Liver (tissue), 9 donors: ENCODE measurements around the gene KPNA4. TPM values are rescaled to one million over a fixed set of nuclear protein-coding genes. Genes with fewer than 3 reads are reported as not detected.

ENCODE experiments used
- DNase-seq: peaks from one replicate; pipeline ENCODE4 v3.0.0-alpha.2; 2017; ENCODE audit warnings: low spot score
- H3K27ac ChIP-seq, 2 donors: one replicate each; pipeline ENCODE4 v1.7.0; 2013; ENCODE audit warnings: inconsistent platforms in 2 of 2, low read length in 2 of 2, control low read depth in 1 of 2, low read depth in 1 of 2, mild to moderate bottlenecking in 1 of 2
- H3K27me3 ChIP-seq, 4 donors: one replicate each; pipeline versions ENCODE4 v1.6.1 to v1.7.0; 2013; ENCODE audit warnings: low read length in 3 of 4, inconsistent platforms in 1 of 4, mild to moderate bottlenecking in 1 of 4, moderate library complexity in 1 of 4; ENCODE audit not compliant: control insufficient read depth in 4 of 4, insufficient read depth in 4 of 4
- H3K36me3 ChIP-seq, 4 donors: one replicate each; pipeline versions ENCODE4 v1.6.1 to v1.7.0; 2013; ENCODE audit warnings: low read length in 3 of 4, mild to moderate bottlenecking in 3 of 4, low read depth in 1 of 4, moderate library complexity in 1 of 4; ENCODE audit not compliant: control insufficient read depth in 4 of 4, insufficient read depth in 3 of 4
- H3K4me1 ChIP-seq, 4 donors: one replicate each; pipeline versions ENCODE4 v1.6.1 to v1.7.0; 2013; ENCODE audit warnings: low read length in 3 of 4, mild to moderate bottlenecking in 3 of 4, moderate library complexity in 1 of 4; ENCODE audit not compliant: control insufficient read depth in 4 of 4, insufficient read depth in 4 of 4
- H3K4me3 ChIP-seq, 3 donors: one replicate each; pipeline versions ENCODE4 v1.6.1 to v1.7.0; 2013; ENCODE audit warnings: low read length in 3 of 3, control low read depth in 1 of 3, low read depth in 1 of 3, mild to moderate bottlenecking in 1 of 3
- H3K9ac ChIP-seq, 2 donors: one replicate each; pipeline ENCODE4 v1.7.0; 2013; ENCODE audit warnings: low read length in 2 of 2, mild to moderate bottlenecking in 2 of 2, moderate library complexity in 2 of 2, control low read depth in 1 of 2, low read depth in 1 of 2
- H3K9me3 ChIP-seq, 4 donors: one replicate each; pipeline versions ENCODE4 v1.6.1 to v1.7.0; 2013; ENCODE audit warnings: low read length in 3 of 4; ENCODE audit not compliant: control insufficient read depth in 4 of 4
- ATF3 ChIP-seq: IDR thresholded peaks from 2 replicates; pipeline ENCODE4 v1.6.1; 2016; ENCODE audit warnings: antibody characterized with exemption
- CTCF ChIP-seq: fragments of 150-350 bp; IDR thresholded peaks from 2 replicates; pipeline ENCODE4 v1.5.1; 2017; ENCODE audit warnings: improper control_type of control experiment, low read depth, low read length; ENCODE audit not compliant: missing input control
- EGR1 ChIP-seq, 2 donors: IDR thresholded peaks; 2 replicates each; pipeline ENCODE4 v1.6.1; 2016 to 2018; ENCODE audit warnings: antibody characterized with exemption in 2 of 2, low read depth in 2 of 2
- FOXA1 ChIP-seq: IDR thresholded peaks from 2 replicates; pipeline ENCODE4 v1.6.1; 2016; ENCODE audit warnings: antibody characterized with exemption
- FOXA2 ChIP-seq: IDR thresholded peaks from 2 replicates; pipeline ENCODE4 v1.6.1; 2016; ENCODE audit warnings: antibody characterized with exemption
- GABPA ChIP-seq, 2 donors: IDR thresholded peaks in 1 of 2; conservative IDR thresholded peaks in 1 of 2; 2 replicates each; pipeline ENCODE4 v1.6.1; 2016; ENCODE audit warnings: antibody characterized with exemption in 2 of 2, mild to moderate bottlenecking in 1 of 2, moderate library complexity in 1 of 2
- HNF4A ChIP-seq, 2 donors: conservative IDR thresholded peaks; 2 replicates each; pipeline ENCODE4 v1.6.1; 2016; ENCODE audit warnings: antibody characterized with exemption in 2 of 2, mild to moderate bottlenecking in 2 of 2
- HNF4G ChIP-seq: IDR thresholded peaks from 2 replicates; pipeline ENCODE4 v1.6.1; 2016; ENCODE audit warnings: antibody characterized with exemption
- JUND ChIP-seq, 2 donors: IDR thresholded peaks; 2 replicates each; pipeline ENCODE4 v1.6.1; 2016; ENCODE audit warnings: antibody characterized with exemption in 2 of 2
- MAX ChIP-seq: IDR thresholded peaks from 2 replicates; pipeline ENCODE4 v1.6.1; 2016; ENCODE audit warnings: antibody characterized with exemption
- NR2F2 ChIP-seq: IDR thresholded peaks from 2 replicates; pipeline ENCODE4 v1.6.1; 2016; ENCODE audit warnings: antibody characterized with exemption
- RAD21 ChIP-seq, 2 donors: IDR thresholded peaks; 2 replicates each; pipeline ENCODE4 v1.6.1; 2016; ENCODE audit warnings: antibody characterized with exemption in 2 of 2, mild to moderate bottlenecking in 2 of 2
- REST ChIP-seq: IDR thresholded peaks from 2 replicates; pipeline ENCODE4 v1.6.1; 2016; ENCODE audit warnings: antibody characterized with exemption, mild to moderate bottlenecking
- RXRA ChIP-seq, 2 donors: IDR thresholded peaks; 2 replicates each; pipeline ENCODE4 v1.6.1; 2017 to 2018; ENCODE audit warnings: antibody characterized with exemption in 2 of 2, mild to moderate bottlenecking in 1 of 2
- SP1 ChIP-seq: IDR thresholded peaks from 2 replicates; pipeline ENCODE4 v1.6.1; 2018; ENCODE audit warnings: antibody characterized with exemption, mild to moderate bottlenecking
- TAF1 ChIP-seq: conservative IDR thresholded peaks from 2 replicates; pipeline ENCODE4 v1.6.1; 2016; ENCODE audit warnings: antibody characterized with exemption, mild to moderate bottlenecking
- YY1 ChIP-seq: IDR thresholded peaks from 2 replicates; pipeline ENCODE4 v1.6.1; 2016; ENCODE audit warnings: antibody characterized with exemption, mild to moderate bottlenecking
- ZBTB33 ChIP-seq: IDR thresholded peaks from 2 replicates; pipeline ENCODE4 v1.6.1; 2016; ENCODE audit warnings: antibody characterized with exemption
- WGBS: extraction: QIAGEN DNeasy Blood & Tissue Kit; methylation state at CpG from one replicate; pipeline ENCODE4 v1.1.7; 2013; 5-methylcytosine and 5-hydroxymethylcytosine counted together
- polyA plus RNA-seq, 2 donors: library from polyadenylated mRNA; stranded (reverse) in 1 of 2; unstranded in 1 of 2; fragments of 200-250 nt in 1 of 2; fragments of >200 nt in 1 of 2; fragmentation: Nextera tagmentation in 1 of 2; extraction: Ambion mirVana in 1 of 2; gene quantifications; one replicate each; pipeline versions ENCODE4 v1.2.1 to v1.2.3, GENCODE V29; 2013 to 2015
- total RNA-seq, 2 donors: library from RNA; depleted of rRNA; stranded (reverse); fragments of >200 nt; gene quantifications; one replicate each; pipeline ENCODE4 v1.2.3, GENCODE V29; 2014
- donor health status: healthy.
- donor health status: healthy.
- donor health status: healthy.
- donor health status: healthy.
- donor health status: healthy.

Gene KPNA4
- total and polyA plus RNA-seq, 4 donors = 6.1 to 14.1 (median 10.3) TPM

- TF ChIP-seq FOXA1 = peak; percentile 26
Measured at GRCh38 chr3:160601288-160601687, 35.9 kb upstream of the KPNA4 start (continued).

GRCh38 chr3:160598865-160599264 lies 33.5 kb upstream of the KPNA4 start:
- Histone ChIP-seq H3K9me3 (no peaks in the 10 kb centered on the region), H3K4me1 (peaks cover 5 to 31% (median 29%) of the 10 kb centered on the region in 4 donors), H3K9ac (no peak overlapping the region), H3K27me3 (no peaks in the 10 kb centered on the region), H3K36me3 (no peaks in the 10 kb centered on the region), H3K4me3 (no peak overlapping the region), H3K27ac (peak overlapping the region; percentile 77 to 89)
- no peak for DNase-seq
- WGBS = 32% methylated on average over 2 of the region's 2 CpGs
- TF ChIP-seq TAF1 (no peak), GABPA (IDR thresholded peaks at IDR 0.05 in 1 of 2, conservative IDR thresholded peaks at IDR 0.05 in 1 of 2) (no peak), FOXA2 (peak; percentile 46), RXRA (IDR thresholded peaks at IDR 0.05) (peak; percentile 61 to 72), FOXA1 (peak; percentile 45), CTCF (no peak), JUND (IDR thresholded peaks at IDR 0.05) (peak; percentile 51 to 89), RAD21 (IDR thresholded peaks at IDR 0.05) (peak; percentile 28 to 49), YY1 (peak; percentile 73), SP1 (peak; percentile 92), ATF3 (peak; percentile 72), MAX (peak; percentile 61), EGR1 (IDR thresholded peaks at IDR 0.05; ENCODE audit: low read depth in 2 of 2) (no peak), NR2F2 (no peak), ZBTB33 (peak; percentile 48), HNF4A (conservative IDR thresholded peaks at IDR 0.05) (peak; percentile 98 to 99), HNF4G (peak; percentile 87), REST (peak; percentile 85)
